ENCODE data around the gene FBXO36.

Gene FBXO36

DNA sequence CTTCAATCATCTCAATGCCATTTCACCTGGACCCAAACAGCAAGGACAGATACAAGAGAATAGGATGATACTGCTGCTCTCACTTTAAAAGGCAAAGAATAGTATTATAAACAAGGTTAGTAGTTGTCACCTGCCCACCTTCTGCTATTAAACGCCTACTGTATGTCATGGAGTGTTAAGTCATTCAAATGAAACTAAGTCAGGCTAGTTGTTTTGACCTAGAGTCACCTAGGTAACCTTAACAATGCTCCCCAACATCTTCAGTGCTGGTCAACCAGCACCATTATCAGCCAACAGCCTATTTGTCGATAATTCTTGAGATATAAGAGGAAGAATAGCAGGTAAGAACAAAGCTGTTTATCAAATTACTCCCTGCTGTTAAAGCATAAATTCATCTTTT, 39.7 kb upstream of the FBXO36 start:
- no peak for ATAC-seq (ENCODE audit: insufficient read depth, low read depth)
- no peak overlapping the region for H3K9ac ChIP-seq (ENCODE audit: low read depth, low read length)

DNA sequence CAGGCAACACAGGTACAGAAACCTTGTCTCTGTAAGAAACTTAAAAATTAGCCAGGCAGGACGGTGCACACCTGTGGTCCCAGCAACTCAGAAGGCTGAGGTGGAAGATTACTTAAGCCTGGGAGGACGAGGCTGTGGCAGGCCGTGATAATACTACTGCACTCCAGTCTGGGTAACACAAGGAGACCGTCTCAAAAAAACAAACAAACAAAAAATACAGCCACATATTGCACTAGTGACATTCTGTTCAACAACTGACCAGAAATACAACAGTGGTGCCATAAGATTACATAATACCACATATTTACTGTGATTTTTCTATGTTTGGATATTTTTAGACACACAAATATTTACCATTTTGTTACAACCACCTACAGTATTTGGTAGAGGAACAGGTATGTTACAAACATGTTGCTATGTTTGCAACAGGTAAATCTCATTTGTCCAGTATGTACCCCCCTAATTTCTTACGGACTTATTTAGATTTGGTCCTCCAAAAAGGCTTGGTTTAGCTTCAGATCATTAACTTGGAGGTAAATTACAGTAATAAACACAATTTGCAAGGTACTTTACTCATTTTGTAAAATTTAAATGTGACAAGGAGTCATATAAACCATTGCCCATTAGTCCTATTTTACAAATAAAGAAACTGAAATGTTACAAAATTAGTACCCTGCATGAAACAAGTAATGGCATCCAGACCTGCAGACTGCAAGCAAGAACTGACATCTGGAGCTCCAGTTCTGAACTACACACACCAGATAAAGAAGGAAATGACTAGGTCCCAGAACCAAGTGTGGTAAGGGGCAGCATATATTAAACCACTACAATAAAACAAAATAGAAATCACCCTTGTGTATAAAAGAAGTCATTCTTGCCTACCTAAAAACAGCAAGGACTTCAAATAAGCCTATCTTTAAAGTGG, 37.3 kb upstream of the FBXO36 start:
- Histone ChIP-seq H3K4me3 (ENCODE audit: low read depth in 1 of 2, low read length in 2 of 2) (no peak overlapping the region), H3K27ac (ENCODE audit: low read length) (no peak overlapping the region), H3K4me2 (ENCODE audit: insufficient read depth, low read length) (no peak overlapping the region), H3K27me3 (ENCODE audit: insufficient read depth, low read length, poor library complexity) (no peaks in the 10 kb centered on the region), H3K79me2 (ENCODE audit: insufficient read depth, low read length) (peaks cover 96% of the 10 kb centered on the region), H2AFZ (ENCODE audit: low read depth, low read length) (no peak overlapping the region), H3K4me1 (ENCODE audit: insufficient read depth, low read length) (no peaks in the 10 kb centered on the region), H3K9me3 (ENCODE audit: insufficient read depth, low read length, severe bottlenecking) (no peaks in the 10 kb centered on the region), H4K20me1 (ENCODE audit: insufficient read depth, low read length) (peaks cover 51% of the 10 kb centered on the region), H3K9ac (ENCODE audit: low read depth, low read length) (no peak overlapping the region), H3K36me3 (ENCODE audit: insufficient read depth, low read length) (peaks cover 19% of the 10 kb centered on the region)
- TF ChIP-seq, protein P1, sequence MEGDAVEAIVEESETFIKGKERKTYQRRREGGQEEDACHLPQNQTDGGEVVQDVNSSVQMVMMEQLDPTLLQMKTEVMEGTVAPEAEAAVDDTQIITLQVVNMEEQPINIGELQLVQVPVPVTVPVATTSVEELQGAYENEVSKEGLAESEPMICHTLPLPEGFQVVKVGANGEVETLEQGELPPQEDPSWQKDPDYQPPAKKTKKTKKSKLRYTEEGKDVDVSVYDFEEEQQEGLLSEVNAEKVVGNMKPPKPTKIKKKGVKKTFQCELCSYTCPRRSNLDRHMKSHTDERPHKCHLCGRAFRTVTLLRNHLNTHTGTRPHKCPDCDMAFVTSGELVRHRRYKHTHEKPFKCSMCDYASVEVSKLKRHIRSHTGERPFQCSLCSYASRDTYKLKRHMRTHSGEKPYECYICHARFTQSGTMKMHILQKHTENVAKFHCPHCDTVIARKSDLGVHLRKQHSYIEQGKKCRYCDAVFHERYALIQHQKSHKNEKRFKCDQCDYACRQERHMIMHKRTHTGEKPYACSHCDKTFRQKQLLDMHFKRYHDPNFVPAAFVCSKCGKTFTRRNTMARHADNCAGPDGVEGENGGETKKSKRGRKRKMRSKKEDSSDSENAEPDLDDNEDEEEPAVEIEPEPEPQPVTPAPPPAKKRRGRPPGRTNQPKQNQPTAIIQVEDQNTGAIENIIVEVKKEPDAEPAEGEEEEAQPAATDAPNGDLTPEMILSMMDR (IDR thresholded peaks at IDR 0.05; ENCODE audit: borderline replicate concordance, extremely low read depth, low read length, poor library complexity, severe bottlenecking) = no peak
- no peak for TF ChIP-seq EZH2 (IDR thresholded peaks at IDR 0.05; ENCODE audit: borderline replicate concordance, low read depth, low read length, severe bottlenecking)
- ATAC-seq (ENCODE audit: insufficient read depth, low read depth) = no peak
- DNase-seq = no peak

More for the DNA sequence above, 39.7 kb upstream of the FBXO36 start:
- no peak overlapping the region for H3K4me2 ChIP-seq (ENCODE audit: insufficient read depth, low read length)
- peaks cover 82% of the 10 kb centered on the region for H3K79me2 ChIP-seq (ENCODE audit: insufficient read depth, low read length)
- no peak for DNase-seq
- TF ChIP-seq, protein P1 (IDR thresholded peaks at IDR 0.05; ENCODE audit: borderline replicate concordance, extremely low read depth, low read length, poor library complexity, severe bottlenecking) = no peak
- TF ChIP-seq EZH2 (IDR thresholded peaks at IDR 0.05; ENCODE audit: borderline replicate concordance, low read depth, low read length, severe bottlenecking) = no peak
- H2AFZ ChIP-seq (ENCODE audit: low read depth, low read length) = no peak overlapping the region
- no peaks in the 10 kb centered on the region for H3K27me3 ChIP-seq (ENCODE audit: insufficient read depth, low read length, poor library complexity)
- H3K4me3 ChIP-seq (ENCODE audit: low read depth in 1 of 2, low read length in 2 of 2) = no peak overlapping the region
- no peaks in the 10 kb centered on the region for H3K4me1 ChIP-seq (ENCODE audit: insufficient read depth, low read length)
- no peak overlapping the region for H3K27ac ChIP-seq (ENCODE audit: low read length)
- H3K36me3 ChIP-seq (ENCODE audit: insufficient read depth, low read length) = peaks cover 40% of the 10 kb centered on the region
- peaks cover 43% of the 10 kb centered on the region for H4K20me1 ChIP-seq (ENCODE audit: insufficient read depth, low read length)
- no peaks in the 10 kb centered on the region for H3K9me3 ChIP-seq (ENCODE audit: insufficient read depth, low read length, severe bottlenecking)

DNA sequence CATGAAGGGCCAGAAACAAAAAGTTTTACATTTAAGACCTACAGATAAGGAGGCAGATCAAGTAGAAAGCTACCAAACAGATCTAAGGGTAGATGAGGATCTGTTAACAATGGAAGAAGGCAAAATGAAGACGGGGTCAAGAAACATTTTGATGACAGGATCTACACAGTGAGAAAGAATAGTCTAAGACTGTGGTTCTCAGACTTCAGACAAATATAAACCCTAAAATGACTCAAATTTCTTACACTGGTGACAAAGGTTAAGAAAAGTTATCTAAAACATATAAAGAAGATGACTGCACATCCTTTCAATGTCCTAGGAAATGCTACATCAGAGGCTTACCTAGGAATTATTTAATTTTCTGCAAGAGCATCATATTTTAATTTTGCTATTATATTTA, 34.9 kb upstream of the FBXO36 start:
- Histone ChIP-seq H3K4me1 (ENCODE audit: insufficient read depth, low read length) (no peaks in the 10 kb centered on the region), H3K27ac (ENCODE audit: low read length) (no peak overlapping the region), H3K27me3 (ENCODE audit: insufficient read depth, low read length, poor library complexity) (no peaks in the 10 kb centered on the region), H3K36me3 (ENCODE audit: insufficient read depth, low read length) (peaks cover 17% of the 10 kb centered on the region), H2AFZ (ENCODE audit: low read depth, low read length) (no peak overlapping the region), H3K4me3 (ENCODE audit: low read depth in 1 of 2, low read length in 2 of 2) (no peak overlapping the region), H3K4me2 (ENCODE audit: insufficient read depth, low read length) (no peak overlapping the region), H3K79me2 (ENCODE audit: insufficient read depth, low read length) (peaks cover 96% of the 10 kb centered on the region), H3K9me3 (ENCODE audit: insufficient read depth, low read length, severe bottlenecking) (no peaks in the 10 kb centered on the region), H3K9ac (ENCODE audit: low read depth, low read length) (no peak overlapping the region), H4K20me1 (ENCODE audit: insufficient read depth, low read length) (peaks cover 60% of the 10 kb centered on the region)
- ATAC-seq (ENCODE audit: insufficient read depth, low read depth) = no peak
- no peak for DNase-seq
- no peak for TF ChIP-seq EZH2 (IDR thresholded peaks at IDR 0.05; ENCODE audit: borderline replicate concordance, low read depth, low read length, severe bottlenecking)
- TF ChIP-seq, protein P1 (IDR thresholded peaks at IDR 0.05; ENCODE audit: borderline replicate concordance, extremely low read depth, low read length, poor library complexity, severe bottlenecking) = no peak

All from DND-41 (cell line).